ENCODE data around the gene AK2.
"Not testable (repeated sequence)": the region's sequence is repeated elsewhere in the genome, so short reads cannot be mapped to it uniquely, and the experiment has no call there.

Gene AK2

GRCh38 chr1:33050221-33051076 is 13.8 kb upstream of the AK2 start:
- no peak overlapping the region for H3K27ac ChIP-seq (ENCODE audit: low read length)
- H3K4me1 ChIP-seq (ENCODE audit: control insufficient read depth, insufficient read depth, low read length): no peaks in the 10 kb centered on the region
- no CpG with 5 or more reads among the region's 17 CpGs for WGBS (ENCODE audit: insufficient coverage, insufficient read length)
- H3K36me3 ChIP-seq (ENCODE audit: control insufficient read depth, insufficient read depth, low read length): no peaks in the 10 kb centered on the region
- no peaks in the 10 kb centered on the region for H3K9me3 ChIP-seq (ENCODE audit: control insufficient read depth, insufficient read depth, low read length)
- no peak overlapping the region for H3K4me3 ChIP-seq (ENCODE audit: low read length)
- no peak for DNase-seq (ENCODE audit: low read depth, low spot score)
- no peaks in the 10 kb centered on the region for H3K27me3 ChIP-seq (ENCODE audit: control insufficient read depth, insufficient read depth, low read length)

GRCh38 chr1:33049371-33049770 is 12.7 kb upstream of the AK2 start:
- H3K36me3 ChIP-seq (ENCODE audit: control insufficient read depth, insufficient read depth, low read length): no peaks in the 10 kb centered on the region
- H3K27ac ChIP-seq (ENCODE audit: low read length): no peak overlapping the region
- H3K4me3 ChIP-seq (ENCODE audit: low read length): no peak overlapping the region
- no peaks in the 10 kb centered on the region for H3K4me1 ChIP-seq (ENCODE audit: control insufficient read depth, insufficient read depth, low read length)
- no CpG with 5 or more reads among the region's 7 CpGs for WGBS (ENCODE audit: insufficient coverage, insufficient read length)
- no peak for DNase-seq (ENCODE audit: low read depth, low spot score)
- H3K9me3 ChIP-seq (ENCODE audit: control insufficient read depth, insufficient read depth, low read length): no peaks in the 10 kb centered on the region
- no peaks in the 10 kb centered on the region for H3K27me3 ChIP-seq (ENCODE audit: control insufficient read depth, insufficient read depth, low read length)

- Histone ChIP-seq H3K27ac (ENCODE audit: low read length) (no peak overlapping the region), H3K9me3 (ENCODE audit: control insufficient read depth, insufficient read depth, low read length) (no peaks in the 10 kb centered on the region), H3K4me1 (ENCODE audit: control insufficient read depth, insufficient read depth, low read length) (no peaks in the 10 kb centered on the region), H3K36me3 (ENCODE audit: control insufficient read depth, insufficient read depth, low read length) (no peaks in the 10 kb centered on the region), H3K27me3 (ENCODE audit: control insufficient read depth, insufficient read depth, low read length) (no peaks in the 10 kb centered on the region), H3K4me3 (ENCODE audit: low read length) (no peak overlapping the region)
- WGBS (ENCODE audit: insufficient coverage, insufficient read length): no CpG with 5 or more reads among the region's 3 CpGs
- DNase-seq (ENCODE audit: low read depth, low spot score): no peak
These were observed 11.7 kb upstream of the AK2 start for GRCh38 chr1:33048426-33048825.

GRCh38 chr1:33047839-33048305 is 11.2 kb upstream of the AK2 start:
- H3K4me1 ChIP-seq (ENCODE audit: control insufficient read depth, insufficient read depth, low read length): no peaks in the 10 kb centered on the region
- no peaks in the 10 kb centered on the region for H3K27me3 ChIP-seq (ENCODE audit: control insufficient read depth, insufficient read depth, low read length)
- DNase-seq (ENCODE audit: low read depth, low spot score): no peak
- no peak overlapping the region for H3K27ac ChIP-seq (ENCODE audit: low read length)
- H3K9me3 ChIP-seq (ENCODE audit: control insufficient read depth, insufficient read depth, low read length): no peaks in the 10 kb centered on the region
- no peak overlapping the region for H3K4me3 ChIP-seq (ENCODE audit: low read length)
- WGBS (ENCODE audit: insufficient coverage, insufficient read length): no CpG with 5 or more reads among the region's 2 CpGs
- H3K36me3 ChIP-seq (ENCODE audit: control insufficient read depth, insufficient read depth, low read length): no peaks in the 10 kb centered on the region

GRCh38 chr1:33047290-33047689 is 10.6 kb upstream of the AK2 start:
- no peak for DNase-seq (ENCODE audit: low read depth, low spot score)
- no peaks in the 10 kb centered on the region for H3K4me1 ChIP-seq (ENCODE audit: control insufficient read depth, insufficient read depth, low read length)
- H3K9me3 ChIP-seq (ENCODE audit: control insufficient read depth, insufficient read depth, low read length): no peaks in the 10 kb centered on the region
- no CpG with 5 or more reads among the region's 2 CpGs for WGBS (ENCODE audit: insufficient coverage, insufficient read length)
- no peaks in the 10 kb centered on the region for H3K27me3 ChIP-seq (ENCODE audit: control insufficient read depth, insufficient read depth, low read length)
- H3K36me3 ChIP-seq (ENCODE audit: control insufficient read depth, insufficient read depth, low read length): no peaks in the 10 kb centered on the region
- H3K27ac ChIP-seq (ENCODE audit: low read length): no peak overlapping the region
- H3K4me3 ChIP-seq (ENCODE audit: low read length): no peak overlapping the region

- WGBS (ENCODE audit: insufficient coverage, insufficient read length): no CpG with 5 or more reads among the region's 4 CpGs
- not testable (repeated sequence) for H3K9me3 ChIP-seq (ENCODE audit: control insufficient read depth, insufficient read depth, low read length); H3K4me1 ChIP-seq (ENCODE audit: control insufficient read depth, insufficient read depth, low read length); H3K27ac ChIP-seq (ENCODE audit: low read length); H3K36me3 ChIP-seq (ENCODE audit: control insufficient read depth, insufficient read depth, low read length); DNase-seq (ENCODE audit: low read depth, low spot score); H3K4me3 ChIP-seq (ENCODE audit: low read length); H3K27me3 ChIP-seq (ENCODE audit: control insufficient read depth, insufficient read depth, low read length)
These were observed 9.6 kb upstream of the AK2 start for GRCh38 chr1:33046234-33046633.

GRCh38 chr1:33045814-33046213 is 9.1 kb upstream of the AK2 start:
- Histone ChIP-seq H3K27ac (ENCODE audit: low read length) (no peak overlapping the region), H3K27me3 (ENCODE audit: control insufficient read depth, insufficient read depth, low read length) (no peaks in the 10 kb centered on the region), H3K4me1 (ENCODE audit: control insufficient read depth, insufficient read depth, low read length) (no peaks in the 10 kb centered on the region), H3K36me3 (ENCODE audit: control insufficient read depth, insufficient read depth, low read length) (no peaks in the 10 kb centered on the region), H3K9me3 (ENCODE audit: control insufficient read depth, insufficient read depth, low read length) (no peaks in the 10 kb centered on the region), H3K4me3 (ENCODE audit: low read length) (no peak overlapping the region)
- no CpG with 5 or more reads among the region's 6 CpGs for WGBS (ENCODE audit: insufficient coverage, insufficient read length)
- no peak for DNase-seq (ENCODE audit: low read depth, low spot score)

- H3K27me3 ChIP-seq (ENCODE audit: control insufficient read depth, insufficient read depth, low read length): no peaks in the 10 kb centered on the region
- H3K4me3 ChIP-seq (ENCODE audit: low read length): no peak overlapping the region
- no CpG with 5 or more reads among the region's 2 CpGs for WGBS (ENCODE audit: insufficient coverage, insufficient read length)
- DNase-seq (ENCODE audit: low read depth, low spot score): no peak
- no peaks in the 10 kb centered on the region for H3K4me1 ChIP-seq (ENCODE audit: control insufficient read depth, insufficient read depth, low read length)
- H3K36me3 ChIP-seq (ENCODE audit: control insufficient read depth, insufficient read depth, low read length): no peaks in the 10 kb centered on the region
- no peak overlapping the region for H3K27ac ChIP-seq (ENCODE audit: low read length)
- H3K9me3 ChIP-seq (ENCODE audit: control insufficient read depth, insufficient read depth, low read length): no peaks in the 10 kb centered on the region
These were observed 8.6 kb upstream of the AK2 start for GRCh38 chr1:33045246-33045645.

GRCh38 chr1:33043267-33044092 is 6.8 kb upstream of the AK2 start:
- H3K4me1 ChIP-seq (ENCODE audit: control insufficient read depth, insufficient read depth, low read length): no peaks in the 10 kb centered on the region
- H3K27ac ChIP-seq (ENCODE audit: low read length): no peak overlapping the region
- no peak for DNase-seq (ENCODE audit: low read depth, low spot score)
- no peaks in the 10 kb centered on the region for H3K27me3 ChIP-seq (ENCODE audit: control insufficient read depth, insufficient read depth, low read length)
- no peak overlapping the region for H3K4me3 ChIP-seq (ENCODE audit: low read length)
- no peaks in the 10 kb centered on the region for H3K9me3 ChIP-seq (ENCODE audit: control insufficient read depth, insufficient read depth, low read length)
- no CpG with 5 or more reads among the region's 8 CpGs for WGBS (ENCODE audit: insufficient coverage, insufficient read length)
- no peaks in the 10 kb centered on the region for H3K36me3 ChIP-seq (ENCODE audit: control insufficient read depth, insufficient read depth, low read length)

GRCh38 chr1:33042831-33043230 is 6.1 kb upstream of the AK2 start:
- Histone ChIP-seq H3K27ac (ENCODE audit: low read length) (no peak overlapping the region), H3K27me3 (ENCODE audit: control insufficient read depth, insufficient read depth, low read length) (no peaks in the 10 kb centered on the region), H3K4me1 (ENCODE audit: control insufficient read depth, insufficient read depth, low read length) (no peaks in the 10 kb centered on the region), H3K4me3 (ENCODE audit: low read length) (no peak overlapping the region), H3K36me3 (ENCODE audit: control insufficient read depth, insufficient read depth, low read length) (no peaks in the 10 kb centered on the region), H3K9me3 (ENCODE audit: control insufficient read depth, insufficient read depth, low read length) (no peaks in the 10 kb centered on the region)
- WGBS (ENCODE audit: insufficient coverage, insufficient read length): no CpG with 5 or more reads among the region's 1 CpG
- DNase-seq (ENCODE audit: low read depth, low spot score): no peak
